HG03139 (cell line): ENCODE results near the gene GABRA4.

Source experiments
- ATAC-seq: cut with Tn5 transposase; IDR thresholded peaks from one replicate; pipeline ENCODE4 v1.9.1; 2021; ENCODE audit not compliant: unreplicated experiment

The GABRA4 gene

GRCh38 chr4:46931981-46932380 lies 61.4 kb downstream of the GABRA4 start:
- ATAC-seq: no peak

GRCh38 chr4:46930891-46931290 lies 62.5 kb downstream of the GABRA4 start:
- ATAC-seq: no peak

GRCh38 chr4:46927201-46927600 lies 66.2 kb downstream of the GABRA4 start:
- ATAC-seq: no peak

- ATAC-seq: no peak
These were observed 68.4 kb downstream of the GABRA4 start for GRCh38 chr4:46924789-46925529.

GRCh38 chr4:46922205-46922604 lies 71.2 kb downstream of the GABRA4 start:
- no peak for ATAC-seq

GRCh38 chr4:46909078-46909477 lies 84.3 kb downstream of the GABRA4 start, which contains the start of gene COX7B2:
COX7B2 (minus strand) TSS chr4:46909245; CDS start chr4:46735192, 174,053 bp downstream.
- ATAC-seq: no peak

GRCh38 chr4:46908148-46908547 lies 85.2 kb downstream of the GABRA4 start:
- no peak for ATAC-seq

GRCh38 chr4:46900082-46900481 lies 93.3 kb downstream of the GABRA4 start:
- no peak for ATAC-seq

GRCh38 chr4:46894826-46895225 lies 98.6 kb downstream of the GABRA4 start:
- ATAC-seq: no peak

- ATAC-seq: no peak
These were observed 103.3 kb downstream of the GABRA4 start for GRCh38 chr4:46890056-46890455.

GRCh38 chr4:46889410-46889809 lies 104.0 kb downstream of the GABRA4 start:
- ATAC-seq: no peak

GRCh38 chr4:46886711-46887110 lies 106.7 kb downstream of the GABRA4 start:
- no peak for ATAC-seq

- no peak for ATAC-seq
These were observed 114.7 kb downstream of the GABRA4 start for GRCh38 chr4:46878641-46879040.

GRCh38 chr4:46874811-46875210 lies 118.6 kb downstream of the GABRA4 start:
- ATAC-seq: no peak

GRCh38 chr4:46870411-46870810 lies 123.0 kb downstream of the GABRA4 start:
- ATAC-seq: no peak
